Lung (tissue), 12 donors: Measurements from ENCODE around the gene FRMD3. TPM values are rescaled to one million over a fixed set of nuclear protein-coding genes. Genes with fewer than 3 reads are reported as not detected.

Source experiments
- ATAC-seq: fragments of 200-7000 bp; cut with Tn5 transposase; one replicate; pipeline ENCODE4 v1.9.1; 2020; ENCODE audit warnings: moderate number of reproducible peaks; ENCODE audit not compliant: insufficient read depth, low FRiP score
- DNase-seq, 3 donors: peaks; one replicate each; pipeline ENCODE4 v3.0.0-alpha.2; 2013 to 2017
- H3K27ac ChIP-seq, 2 donors: one replicate each; pipeline ENCODE4 v1.5.1; 2013; ENCODE audit warnings: mild to moderate bottlenecking in 2 of 2, moderate library complexity in 2 of 2, control low read depth in 1 of 2, inconsistent platforms in 1 of 2, low read depth in 1 of 2, low read length in 1 of 2
- H3K27me3 ChIP-seq, 3 donors: one replicate each; pipeline ENCODE4 v1.5.1; 2013; ENCODE audit warnings: low read length in 2 of 3; ENCODE audit not compliant: control insufficient read depth in 3 of 3, insufficient read depth in 3 of 3
- H3K36me3 ChIP-seq, 4 donors: one replicate each; pipeline ENCODE4 v1.5.1; 2013; ENCODE audit warnings: low read length in 4 of 4, mild to moderate bottlenecking in 1 of 4, moderate library complexity in 1 of 4; ENCODE audit not compliant: control insufficient read depth in 4 of 4, insufficient read depth in 4 of 4
- H3K4me1 ChIP-seq, 5 donors: one replicate each; pipeline ENCODE4 v1.5.1; 2013; ENCODE audit warnings: low read length in 5 of 5, mild to moderate bottlenecking in 2 of 5, moderate library complexity in 1 of 5; ENCODE audit not compliant: control insufficient read depth in 5 of 5, insufficient read depth in 5 of 5
- H3K4me3 ChIP-seq: one replicate; pipeline ENCODE4 v1.5.1; 2013; ENCODE audit warnings: mild to moderate bottlenecking, control low read depth, moderate library complexity
- H3K9ac ChIP-seq, 2 donors: one replicate each; pipeline ENCODE4 v1.5.1; 2013; ENCODE audit warnings: low read length in 2 of 2, control low read depth in 1 of 2; ENCODE audit not compliant: insufficient read depth in 1 of 2
- H3K9me3 ChIP-seq, 4 donors: one replicate each; pipeline ENCODE4 v1.5.1; 2013; ENCODE audit warnings: low read length in 3 of 4, mild to moderate bottlenecking in 1 of 4, moderate library complexity in 1 of 4; ENCODE audit not compliant: control insufficient read depth in 4 of 4, insufficient read depth in 3 of 4
- CTCF ChIP-seq: IDR thresholded peaks from 2 replicates; pipeline ENCODE4 v1.5.1; 2012; ENCODE audit warnings: mild to moderate bottlenecking; ENCODE audit errors: control extremely low read depth, extremely low read depth
- WGBS, 2 donors: extraction: QIAGEN DNeasy Blood & Tissue Kit; methylation state at CpG; one replicate each; pipeline ENCODE4 v1.1.7; 2013; 5-methylcytosine and 5-hydroxymethylcytosine counted together
- polyA plus RNA-seq, 2 donors: library from polyadenylated mRNA; stranded (reverse); fragments of 200-250 nt; gene quantifications; one replicate each; pipeline ENCODE4 v1.2.1, GENCODE V29; 2013
- total RNA-seq, 2 donors: library from RNA; depleted of rRNA in 1 of 2; stranded (reverse); fragments of >200 nt in 1 of 2; gene quantifications; one replicate each; pipeline ENCODE4 v1.2.1, GENCODE V29; 2014 to 2021
- donor health status: control.
- donor health status: control.
- donor health status: Bipolar disorder and iron deficiency.
- donor health status: healthy.
- donor health status: DM: yes; HTN: yes; CAD: no.

FRMD3 gene
- total and polyA plus RNA-seq, 4 donors = 0.75 to 3.2 (median 1.6) TPM

- TF ChIP-seq CTCF = no peak
- WGBS, 2 donors = 65 to 72% methylated on average over 2 of the region's 2 CpGs
- DNase-seq (peak; percentile 38 to 67 (median 47)), ATAC-seq (no peak)
- Histone ChIP-seq H3K36me3 (peaks cover 0 to 5% (median 0%) of the 10 kb centered on the region in 4 donors), H3K27me3 (no peaks in the 10 kb centered on the region), H3K4me1 (peaks cover 0 to 24% (median 1%) of the 10 kb centered on the region in 5 donors), H3K4me3 (no peak overlapping the region), H3K9ac (no peak overlapping the region), H3K9me3 (no peaks in the 10 kb centered on the region), H3K27ac (no peak overlapping the region)
Observed at GRCh38 chr9:83242066-83242465, 296.1 kb downstream of the FRMD3 start.

- WGBS, 2 donors = 78 to 82% methylated on average over 4 of the region's 4 CpGs
- no peak for TF ChIP-seq CTCF
- Histone ChIP-seq H3K4me3 (no peak overlapping the region), H3K9ac (no peak overlapping the region), H3K27ac (peak overlapping the region in 1 of 2 donors; percentile 29), H3K36me3 (peaks cover 0 to 5% (median 0%) of the 10 kb centered on the region in 4 donors), H3K9me3 (no peaks in the 10 kb centered on the region), H3K27me3 (no peaks in the 10 kb centered on the region), H3K4me1 (peaks cover 0 to 18% (median 1%) of the 10 kb centered on the region in 5 donors)
- DNase-seq (no peak), ATAC-seq (no peak)
Observed at GRCh38 chr9:83240671-83241070, 297.5 kb downstream of the FRMD3 start.

- Histone ChIP-seq H3K4me3 (no peak overlapping the region), H3K27me3 (no peaks in the 10 kb centered on the region), H3K9me3 (no peaks in the 10 kb centered on the region), H3K36me3 (peaks cover 0 to 5% (median 0%) of the 10 kb centered on the region in 4 donors), H3K9ac (no peak overlapping the region), H3K4me1 (peaks cover 0 to 18% (median 1%) of the 10 kb centered on the region in 5 donors), H3K27ac (no peak overlapping the region)
- TF ChIP-seq CTCF = no peak
- ATAC-seq = no peak
- peak in 2 of 3 donors; percentile 14 to 40 for DNase-seq
Observed at GRCh38 chr9:83239747-83240146, 298.5 kb downstream of the FRMD3 start.
